ENCODE results near the gene RAE1.
A peak's percentile ranks its signal among the peaks of the same experiment; 100 is the strongest.

Gene RAE1

GRCh38 chr20:57386762-57387161, 35.7 kb downstream of the RAE1 start:
- H3K4me3 ChIP-seq (ENCODE audit: control insufficient read depth, low read depth, low read length), result no peak overlapping the region
- DNase-seq (ENCODE audit: low read depth), result no peak
- no peak for TF ChIP-seq CTCF (conservative IDR thresholded peaks at IDR 0.05; ENCODE audit: control insufficient read depth, insufficient read depth, low read depth, low read length)

GRCh38 chr20:57387463-57387862, 36.4 kb downstream of the RAE1 start:
- DNase-seq (ENCODE audit: low read depth), result no peak
- H3K4me3 ChIP-seq (ENCODE audit: control insufficient read depth, low read depth, low read length), result no peak overlapping the region
- TF ChIP-seq CTCF (conservative IDR thresholded peaks at IDR 0.05; ENCODE audit: control insufficient read depth, insufficient read depth, low read depth, low read length), result no peak

- no peak for DNase-seq (ENCODE audit: low read depth)
- TF ChIP-seq CTCF (conservative IDR thresholded peaks at IDR 0.05; ENCODE audit: control insufficient read depth, insufficient read depth, low read depth, low read length), result no peak
- H3K4me3 ChIP-seq (ENCODE audit: control insufficient read depth, low read depth, low read length), result no peak overlapping the region
These were observed 36.9 kb downstream of the RAE1 start for GRCh38 chr20:57387945-57388371.

- peak; percentile 5 for TF ChIP-seq CTCF (conservative IDR thresholded peaks at IDR 0.05; ENCODE audit: control insufficient read depth, insufficient read depth, low read depth, low read length)
- DNase-seq (ENCODE audit: low read depth), result peak; percentile 37
- peak overlapping the region; percentile 13 for H3K4me3 ChIP-seq (ENCODE audit: control insufficient read depth, low read depth, low read length)
These were observed 38.1 kb downstream of the RAE1 start for GRCh38 chr20:57388953-57389694.

GRCh38 chr20:57389695-57390603, 38.9 kb downstream of the RAE1 start:
- peak overlapping the region; percentile 13 for H3K4me3 ChIP-seq (ENCODE audit: control insufficient read depth, low read depth, low read length)
- DNase-seq (ENCODE audit: low read depth), result no peak
- no peak for TF ChIP-seq CTCF (conservative IDR thresholded peaks at IDR 0.05; ENCODE audit: control insufficient read depth, insufficient read depth, low read depth, low read length)

- H3K4me3 ChIP-seq (ENCODE audit: control insufficient read depth, low read depth, low read length), result peak within 1 kb of the TSS; percentile 51
- DNase-seq (ENCODE audit: low read depth), result peak; percentile 44
- no peak for TF ChIP-seq CTCF (conservative IDR thresholded peaks at IDR 0.05; ENCODE audit: control insufficient read depth, insufficient read depth, low read depth, low read length)
These were observed 39.8 kb downstream of the RAE1 start, which contains the start of gene RBM38 for GRCh38 chr20:57390604-57391438. TSS of gene RBM38 (plus strand) at chr20:57391396. CDS start at chr20:57391582, 186 bp downstream.

Measured in fibroblast of mammary gland (primary cell).